ENCODE results near the gene MFN1.

Gene MFN1

GRCh38 chr3:179430277-179430870, 82.9 kb downstream of the MFN1 start:
- DNase-seq (ENCODE audit: low spot score), result no peak

GRCh38 chr3:179432021-179432420, 84.5 kb downstream of the MFN1 start:
- no peak for DNase-seq (ENCODE audit: low spot score)

DNA sequence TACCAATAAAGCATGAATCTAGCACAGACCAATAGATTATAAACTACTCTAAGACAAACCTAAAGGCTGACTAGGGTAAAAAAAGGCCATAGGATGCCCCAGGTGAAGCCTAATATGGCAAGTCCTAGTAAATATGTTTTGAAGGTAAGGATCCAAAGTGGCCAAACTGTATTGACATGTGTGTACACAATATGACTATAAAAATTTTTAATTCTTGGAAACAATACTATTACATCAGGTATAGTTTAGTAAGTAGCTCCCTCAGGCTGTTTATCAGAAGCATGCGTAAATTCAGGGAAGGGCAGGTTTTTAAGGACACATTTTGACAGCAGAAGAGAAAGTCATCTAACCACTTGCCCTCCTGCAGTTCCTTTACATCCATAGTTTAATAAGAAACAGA, 84.9 kb downstream of the MFN1 start:
- DNase-seq (ENCODE audit: low spot score), result no peak

DNA sequence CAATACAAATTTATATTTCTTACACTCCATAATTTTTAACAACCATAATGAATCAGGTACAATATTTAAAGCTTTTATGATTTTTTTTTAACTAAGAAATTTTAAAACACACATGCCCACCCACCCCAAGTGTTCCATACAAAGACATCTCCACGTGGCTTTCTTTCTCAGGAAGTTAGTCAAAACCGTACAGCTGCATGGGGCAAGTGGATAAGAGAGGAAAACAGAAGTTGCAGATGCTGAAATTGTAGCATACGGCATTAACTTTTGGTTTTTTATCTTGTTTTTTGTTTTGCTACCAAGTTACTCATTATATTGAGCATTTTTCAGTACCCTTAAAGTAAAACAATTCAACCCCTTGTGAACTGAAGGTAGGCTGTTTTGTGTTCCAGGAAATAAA, 89.0 kb downstream of the MFN1 start:
- no peak for DNase-seq (ENCODE audit: low spot score)

DNA sequence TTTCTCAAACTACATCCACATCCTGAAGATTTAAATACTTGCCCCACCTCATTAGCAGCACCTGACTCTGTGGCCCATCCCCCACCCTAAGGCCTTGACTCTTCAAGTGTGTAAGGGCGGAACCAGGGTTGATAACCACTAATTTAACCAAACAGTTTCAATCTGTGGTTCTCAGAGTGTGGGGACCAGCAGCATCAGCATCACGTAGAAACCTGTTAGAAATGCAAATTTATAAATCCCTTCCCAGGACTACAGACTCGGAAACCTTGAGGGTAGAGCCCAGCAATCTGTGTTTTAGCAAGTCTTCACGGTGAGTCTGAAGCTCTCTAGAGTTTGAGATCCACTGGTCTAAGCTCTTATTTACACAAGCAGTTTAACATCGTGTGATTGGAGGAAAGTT, 91.3 kb downstream of the MFN1 start:
- no peak for DNase-seq (ENCODE audit: low spot score)

All from SK-N-DZ (cell line).